Activated naive CD4-positive, alpha-beta T cell treated with anti-CD3 and anti-CD28 coated beads, Interleukin-2, amount 10 ng/mL, durations not matched to agents 5 hours and 36 hours (primary cell): Measurements from ENCODE around the gene KCNT2. TPM values are rescaled to one million over a fixed set of nuclear protein-coding genes. Genes with fewer than 3 reads are reported as not detected.

Source experiments
- microRNA-seq: library from miRNA; unstranded; fragments of <30 nt; microRNA quantifications from one replicate; pipeline ENCODE4 v1.2.0, GENCODE V29; 2022; ENCODE audit warnings: borderline microRNAs expressed, borderline replicate concordance
- total RNA-seq, 2 experiments: library from RNA; stranded (reverse); gene quantifications; one replicate each; pipeline ENCODE4 v1.2.3, GENCODE V29; 2021

Gene KCNT2
- total RNA-seq, result not detected

GRCh38 chr1:196608390-196609369 lies at the start of gene KCNT2:
KCNT2 (minus strand) TSS chr1:196608440; CDS start chr1:196608309, 131 bp downstream.

GRCh38 chr1:196651637-196652215 lies 43.5 kb upstream of the KCNT2 start, which contains the start of gene CFH:
CFH (plus strand) TSS chr1:196652043; CDS start chr1:196652118, 75 bp downstream.

Small RNA genes within 50 kb of the gene (microRNA-seq; reads per million reads assigned to microRNA genes)
- not detected for gene MIR4735

Other genes with a start within 250 kb of the KCNT2 start
- gene CFH, start 43.6 kb upstream of the KCNT2 start, total RNA-seq, result 1 to 10 TPM; 1.4 to 1.7 TPM
- not detected for gene CFHR3, start 166.4 kb upstream of the KCNT2 start, total RNA-seq
- not detected for gene CFHR1, start 211.3 kb upstream of the KCNT2 start, total RNA-seq